Fibroblast of lung (primary cell): Measurements from ENCODE around the gene GRN. TPM values are rescaled to one million over a fixed set of nuclear protein-coding genes. Genes with fewer than 3 reads are reported as not detected.

Experiments used
- DNase-seq, 2 donors: peaks; one replicate each; pipeline versions ENCODE4 v3.0.0 to v3.0.0-alpha.2; 2010; ENCODE audit warnings: low read depth in 2 of 2
- H2AFZ ChIP-seq: 2 replicates; pipeline ENCODE4 v1.5.1; 2012; ENCODE audit warnings: low read length, control low read depth, inconsistent platforms
- H3K27ac ChIP-seq: 2 replicates; pipeline ENCODE4 v1.5.1; 2011; ENCODE audit warnings: low read length, control low read depth; ENCODE audit not compliant: insufficient read depth
- H3K27me3 ChIP-seq: 2 replicates; pipeline ENCODE4 v1.5.1; 2011; ENCODE audit warnings: mild to moderate bottlenecking, low read length; ENCODE audit not compliant: control insufficient read depth, insufficient read depth
- H3K36me3 ChIP-seq: 2 replicates; pipeline ENCODE4 v1.5.1; 2011; ENCODE audit warnings: low read length; ENCODE audit not compliant: control insufficient read depth, insufficient read depth
- H3K4me1 ChIP-seq: 2 replicates; pipeline ENCODE4 v1.5.1; 2011; ENCODE audit warnings: low read length; ENCODE audit not compliant: control insufficient read depth, insufficient read depth; ENCODE audit errors: extremely low read depth
- H3K4me2 ChIP-seq: 2 replicates; pipeline ENCODE4 v1.5.1; 2011; ENCODE audit warnings: low read length, control low read depth; ENCODE audit not compliant: insufficient read depth; ENCODE audit errors: extremely low read depth
- H3K4me3 ChIP-seq, 4 experiments: fragments of 200-600 bp in 1 of 4; sonication (generic) in 1 of 4; replicated peaks in 1 of 4; 2 replicates each; pipeline ENCODE4 v1.5.1; 2011 to 2016; ENCODE audit warnings: low read length in 4 of 4, low read depth in 3 of 4, mild to moderate bottlenecking in 3 of 4, control low read depth in 2 of 4, inconsistent platforms in 1 of 4, mixed read lengths in 1 of 4; ENCODE audit not compliant: insufficient read depth in 1 of 4; ENCODE audit errors: control extremely low read depth in 1 of 4
- H3K79me2 ChIP-seq: 2 replicates; pipeline ENCODE4 v1.5.1; 2012; ENCODE audit warnings: mild to moderate bottlenecking, low read length, inconsistent platforms; ENCODE audit not compliant: control insufficient read depth, insufficient read depth
- H3K9ac ChIP-seq: 2 replicates; pipeline ENCODE4 v1.5.1; 2011; ENCODE audit warnings: mild to moderate bottlenecking, low read length, control low read depth; ENCODE audit not compliant: insufficient read depth
- H3K9me3 ChIP-seq: 2 replicates; pipeline ENCODE4 v1.5.1; 2012; ENCODE audit warnings: low read depth, low read length; ENCODE audit not compliant: control insufficient read depth, insufficient read depth
- H4K20me1 ChIP-seq: 2 replicates; pipeline ENCODE4 v1.5.1; 2011; ENCODE audit warnings: low read length; ENCODE audit not compliant: control insufficient read depth, insufficient read depth; ENCODE audit errors: extremely low read depth
- EZH2 ChIP-seq: IDR thresholded peaks from 2 replicates; pipeline ENCODE4 v1.5.1; 2012; ENCODE audit warnings: low read length, control low read depth, mild to moderate bottlenecking; ENCODE audit errors: missing control alignments
- polyA plus RNA-seq, 2 donors: library from polyadenylated mRNA; depleted of rRNA in 1 of 2; stranded (reverse) in 1 of 2; unstranded in 1 of 2; fragments of >200 nt; gene quantifications; 2 replicates each; pipeline ENCODE4 v1.2.1, GENCODE V29; 2011 to 2012; ENCODE audit warnings: missing spikeins in 1 of 2
- total RNA-seq: library from RNA; depleted of rRNA; stranded (reverse); fragments of >200 nt; gene quantifications from 2 replicates; pipeline ENCODE4 v1.2.1, GENCODE V29; 2014
- TF ChIP-seq, protein P1 (sequence below), 2 donors: IDR thresholded peaks in 1 of 2; conservative IDR thresholded peaks in 1 of 2; 1 replicate in 1 of 2; 2 replicates in 1 of 2; pipeline ENCODE4 v1.5.1; 2011 to 2012; ENCODE audit warnings: low read length in 2 of 2, control low read depth in 1 of 2, inconsistent platforms in 1 of 2, low read depth in 1 of 2, mild to moderate bottlenecking in 1 of 2

GRN gene
- total and polyA plus RNA-seq, 2 donors (not counting 1 experiment from before 2014, with no cell fraction given): 146 to 315 TPM

DNA sequence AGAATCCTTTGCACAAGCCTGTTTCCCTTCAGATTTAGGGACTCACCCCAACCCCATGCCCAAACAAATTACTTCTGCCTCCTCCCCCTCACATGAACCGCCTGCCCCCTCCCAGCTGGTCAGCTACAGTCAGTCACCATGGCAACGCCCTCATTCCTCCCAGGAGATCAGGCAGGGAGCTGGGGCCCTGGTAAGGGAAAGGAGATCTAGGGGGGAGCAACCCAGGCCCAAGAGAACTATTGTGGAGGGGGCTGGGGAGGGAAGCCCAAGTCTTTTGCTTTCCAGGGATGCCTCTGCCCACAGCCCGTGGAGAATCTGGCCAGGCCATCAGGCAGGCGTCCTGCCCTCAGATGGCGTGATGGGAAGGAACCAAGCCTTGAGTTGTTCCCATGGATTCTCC lies 15.7 kb downstream of the GRN start:
- no peak for TF ChIP-seq EZH2
- TF ChIP-seq, protein P1, sequence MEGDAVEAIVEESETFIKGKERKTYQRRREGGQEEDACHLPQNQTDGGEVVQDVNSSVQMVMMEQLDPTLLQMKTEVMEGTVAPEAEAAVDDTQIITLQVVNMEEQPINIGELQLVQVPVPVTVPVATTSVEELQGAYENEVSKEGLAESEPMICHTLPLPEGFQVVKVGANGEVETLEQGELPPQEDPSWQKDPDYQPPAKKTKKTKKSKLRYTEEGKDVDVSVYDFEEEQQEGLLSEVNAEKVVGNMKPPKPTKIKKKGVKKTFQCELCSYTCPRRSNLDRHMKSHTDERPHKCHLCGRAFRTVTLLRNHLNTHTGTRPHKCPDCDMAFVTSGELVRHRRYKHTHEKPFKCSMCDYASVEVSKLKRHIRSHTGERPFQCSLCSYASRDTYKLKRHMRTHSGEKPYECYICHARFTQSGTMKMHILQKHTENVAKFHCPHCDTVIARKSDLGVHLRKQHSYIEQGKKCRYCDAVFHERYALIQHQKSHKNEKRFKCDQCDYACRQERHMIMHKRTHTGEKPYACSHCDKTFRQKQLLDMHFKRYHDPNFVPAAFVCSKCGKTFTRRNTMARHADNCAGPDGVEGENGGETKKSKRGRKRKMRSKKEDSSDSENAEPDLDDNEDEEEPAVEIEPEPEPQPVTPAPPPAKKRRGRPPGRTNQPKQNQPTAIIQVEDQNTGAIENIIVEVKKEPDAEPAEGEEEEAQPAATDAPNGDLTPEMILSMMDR (conservative IDR thresholded peaks at IDR 0.05 in 1 of 2, IDR thresholded peaks at IDR 0.05 in 1 of 2; ENCODE audit: low read depth in 1 of 2, low read length in 2 of 2): no peak
- Histone ChIP-seq H4K20me1 (no peaks in the 10 kb centered on the region), H3K4me2 (no peak overlapping the region), H3K79me2 (no peaks in the 10 kb centered on the region), H3K27ac (no peak overlapping the region), H2AFZ (no peak overlapping the region), H3K36me3 (no peaks in the 10 kb centered on the region), H3K9me3 (no peaks in the 10 kb centered on the region), H3K27me3 (peaks cover 9% of the 10 kb centered on the region), H3K4me1 (peaks cover 5% of the 10 kb centered on the region), H3K4me3 (no peak overlapping the region), H3K9ac (no peak overlapping the region)
- DNase-seq: peak; percentile 34 to 72

DNA sequence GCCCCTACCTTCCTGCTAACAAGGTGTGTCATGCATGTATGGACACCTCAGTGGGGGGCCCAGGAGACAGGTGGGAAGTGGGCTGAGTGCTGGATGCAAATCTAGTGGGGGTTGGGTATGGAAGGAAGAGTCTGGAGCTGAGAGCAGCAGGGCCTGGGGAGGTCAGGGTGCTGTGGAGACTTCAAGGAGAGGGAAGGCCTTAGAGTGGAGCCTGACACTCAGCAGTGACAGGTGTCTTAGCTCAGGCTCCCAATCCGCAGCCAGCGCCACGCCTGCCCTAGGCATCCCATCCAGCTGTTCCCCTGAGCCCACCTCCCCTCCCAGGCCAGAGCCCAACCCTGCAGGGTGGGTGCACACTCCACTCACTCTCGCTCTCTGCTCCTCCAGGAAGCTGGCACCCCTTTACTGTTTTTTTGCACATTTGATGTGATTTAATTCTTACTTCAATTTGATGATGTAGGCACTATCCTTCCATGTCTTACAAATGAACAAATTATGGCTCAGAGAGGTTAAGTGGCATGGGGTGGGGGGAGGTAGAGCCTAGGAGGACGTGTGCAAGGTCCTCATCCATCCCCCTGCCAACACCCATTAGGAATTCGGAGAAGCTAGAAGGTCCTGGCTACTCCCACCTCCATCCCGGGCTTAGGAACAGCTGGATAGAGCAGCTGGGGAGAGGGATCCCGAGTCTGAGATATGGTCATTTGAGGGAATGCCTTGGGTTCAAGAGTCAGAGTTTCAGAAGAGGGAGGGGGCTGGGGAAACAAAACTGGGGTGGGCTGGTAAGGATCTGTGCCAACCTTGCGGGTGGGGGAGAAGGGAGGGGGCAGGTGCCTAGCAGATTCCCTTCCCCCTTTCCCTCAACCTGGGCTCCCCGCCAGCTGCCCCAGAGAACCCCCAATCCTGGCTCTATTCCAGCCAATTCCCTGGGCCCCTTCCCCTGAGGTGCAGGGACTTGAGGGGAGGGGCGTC lies 16.5 kb downstream of the GRN start:
- no peak for DNase-seq
- Histone ChIP-seq H3K36me3 (no peaks in the 10 kb centered on the region), H3K9me3 (no peaks in the 10 kb centered on the region), H3K4me3 (peak overlapping the region in 1 of 4 experiments; percentile 81), H3K9ac (no peak overlapping the region), H3K4me2 (no peak overlapping the region), H3K79me2 (no peaks in the 10 kb centered on the region), H2AFZ (no peak overlapping the region), H3K27ac (no peak overlapping the region), H3K27me3 (peaks cover 14% of the 10 kb centered on the region), H3K4me1 (peaks cover 5% of the 10 kb centered on the region), H4K20me1 (no peaks in the 10 kb centered on the region)
- no peak for TF ChIP-seq EZH2
- TF ChIP-seq, protein P1 (conservative IDR thresholded peaks at IDR 0.05 in 1 of 2, IDR thresholded peaks at IDR 0.05 in 1 of 2; ENCODE audit: low read depth in 1 of 2, low read length in 2 of 2): no peak

DNA sequence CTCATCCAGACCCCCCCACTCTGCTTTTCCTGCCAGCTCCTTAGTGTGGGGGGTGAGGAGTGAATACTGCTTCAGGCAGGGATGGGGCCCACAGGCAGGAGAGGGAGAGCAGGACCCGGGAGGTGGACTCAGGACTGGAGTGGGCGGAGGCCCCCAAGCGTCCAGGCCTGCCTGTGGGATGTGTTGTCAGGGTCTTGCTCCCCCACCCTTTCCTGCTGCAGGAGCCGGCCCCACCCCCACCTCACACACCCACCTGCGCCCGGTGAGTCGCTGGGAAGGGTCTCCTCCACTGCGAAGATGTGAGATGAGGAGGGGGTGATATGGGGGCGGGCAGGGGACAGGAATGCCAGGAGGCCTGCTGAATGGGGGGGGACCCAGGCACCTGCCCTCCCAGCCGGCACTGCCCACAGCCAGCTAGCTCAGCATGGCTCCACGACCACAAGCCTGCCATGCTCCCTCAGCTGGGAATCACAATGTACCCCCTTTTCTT lies 17.4 kb downstream of the GRN start:
- no peak for TF ChIP-seq EZH2
- TF ChIP-seq, protein P1 (conservative IDR thresholded peaks at IDR 0.05 in 1 of 2, IDR thresholded peaks at IDR 0.05 in 1 of 2; ENCODE audit: low read depth in 1 of 2, low read length in 2 of 2): no peak

More for the DNA sequence above, 17.4 kb downstream of the GRN start:
- Histone ChIP-seq H3K79me2 (no peaks in the 10 kb centered on the region), H2AFZ (no peak overlapping the region), H3K27me3 (peaks cover 19% of the 10 kb centered on the region), H3K27ac (no peak overlapping the region), H3K9ac (no peak overlapping the region), H3K36me3 (no peaks in the 10 kb centered on the region), H3K9me3 (no peaks in the 10 kb centered on the region), H3K4me3 (peak overlapping the region; percentile 50 to 81 (median 58)), H3K4me2 (peak overlapping the region; percentile 59), H4K20me1 (no peaks in the 10 kb centered on the region), H3K4me1 (peaks cover 5% of the 10 kb centered on the region)
- DNase-seq: no peak
